SK-N-MC (cell line): Measurements from ENCODE around the gene ATXN1L.

Experiments
- EZH2 ChIP-seq: fragments of 200-600 bp; sonication (generic); IDR thresholded peaks from one replicate; pipeline ENCODE4 v1.6.1; 2017; ENCODE audit warnings: antibody characterized with exemption
- POLR2AphosphoS5 ChIP-seq: IDR thresholded peaks from 2 replicates; pipeline ENCODE4 v1.6.1; 2012; ENCODE audit warnings: mild to moderate bottlenecking, low read depth, low read length, borderline replicate concordance

DNA sequence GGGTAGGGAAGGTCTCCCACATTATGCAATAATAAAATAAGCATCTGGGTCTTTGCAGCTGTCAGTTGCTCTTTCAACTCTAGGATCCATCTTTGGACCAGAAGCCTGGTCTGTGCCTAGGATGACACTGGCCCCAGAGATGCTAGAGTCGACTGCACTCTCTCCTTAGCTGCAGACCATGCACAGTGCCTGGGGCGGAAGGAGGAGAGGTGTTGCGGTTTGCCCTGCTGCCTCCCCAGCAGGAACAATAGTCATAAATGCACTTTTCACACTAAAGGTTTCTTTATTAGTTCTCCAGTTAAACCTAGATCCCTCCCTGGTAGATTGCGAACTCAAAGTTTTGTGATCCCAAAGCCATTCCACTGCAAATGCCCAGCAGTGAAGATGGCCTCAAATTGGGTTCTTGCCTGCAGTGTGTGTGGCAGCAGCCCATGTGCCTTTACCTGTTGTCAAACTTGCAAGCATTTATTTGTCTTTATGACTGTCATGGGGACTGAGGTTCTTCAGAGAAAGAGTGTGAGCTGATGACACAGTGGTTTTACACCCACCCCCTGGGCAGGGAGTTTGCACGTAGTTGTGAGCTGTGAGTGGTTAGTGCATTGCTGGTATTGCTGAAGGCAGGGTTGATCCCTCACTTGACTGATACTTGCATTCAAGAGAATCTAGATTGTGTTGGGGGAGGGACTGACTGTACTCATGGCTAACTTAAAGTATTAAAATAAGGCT, 10.3 kb downstream of the ATXN1L start:
- TF ChIP-seq POLR2AphosphoS5 = no peak
- no peak for TF ChIP-seq EZH2
